WTC11 (cell line): ENCODE measurements around the gene ACSF3.

Experiments used
- CREM ChIP-seq: sonication (generic); formaldehyde crosslinking; IDR thresholded peaks from 2 replicates; pipeline ENCODE4 v1.8.1; 2022; ENCODE audit warnings: mild to moderate bottlenecking, missing genetic modification reagents, moderate library complexity
- ETV6 ChIP-seq: sonication (generic); formaldehyde crosslinking; IDR thresholded peaks from 2 replicates; pipeline ENCODE4 v1.8.1; 2022; ENCODE audit warnings: mild to moderate bottlenecking, missing genetic modification reagents
- KAT7 ChIP-seq: sonication (generic); formaldehyde crosslinking; IDR thresholded peaks from 2 replicates; pipeline ENCODE4 v1.8.1; 2023; ENCODE audit warnings: missing genetic modification reagents, mild to moderate bottlenecking, borderline replicate concordance
- NFE2L1 ChIP-seq: sonication (generic); formaldehyde crosslinking; IDR thresholded peaks from 2 replicates; pipeline ENCODE4 v1.8.1; 2023; ENCODE audit warnings: missing genetic modification reagents
- NFYB ChIP-seq: sonication (generic); formaldehyde crosslinking; conservative IDR thresholded peaks from 2 replicates; pipeline ENCODE4 v1.8.0; 2022; ENCODE audit warnings: low read depth, missing genetic modification reagents
- TF ChIP-seq, protein P1 (sequence below): fragments of 200-600 bp; IDR thresholded peaks from 2 replicates; pipeline ENCODE4 v1.8.0; 2022; ENCODE audit warnings: antibody characterized with exemption

DNA sequence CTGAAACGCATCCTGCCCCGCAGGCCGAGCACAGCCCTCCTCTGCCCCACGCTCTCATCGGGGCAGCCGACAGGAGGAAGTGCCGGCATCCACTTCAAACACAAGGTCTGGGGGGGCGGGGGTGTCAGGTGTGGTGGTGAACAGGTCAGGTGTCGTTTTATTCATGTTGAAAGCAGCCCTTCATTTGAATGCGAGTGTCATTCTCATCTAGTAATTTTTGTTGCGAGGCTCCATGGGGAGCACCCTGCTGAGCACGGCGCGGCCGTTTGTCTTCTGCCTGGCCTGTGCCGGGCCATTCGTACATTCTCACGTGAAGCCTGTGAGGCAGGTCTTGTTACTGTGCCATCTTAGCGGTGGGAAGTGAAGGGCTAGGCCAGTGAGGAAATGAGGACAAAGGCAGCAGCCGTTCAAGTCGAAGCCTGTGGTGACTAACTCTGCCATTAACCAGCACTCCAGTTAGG lies 1.9 kb downstream of the ACSF3 start:
- TF ChIP-seq, protein P1, sequence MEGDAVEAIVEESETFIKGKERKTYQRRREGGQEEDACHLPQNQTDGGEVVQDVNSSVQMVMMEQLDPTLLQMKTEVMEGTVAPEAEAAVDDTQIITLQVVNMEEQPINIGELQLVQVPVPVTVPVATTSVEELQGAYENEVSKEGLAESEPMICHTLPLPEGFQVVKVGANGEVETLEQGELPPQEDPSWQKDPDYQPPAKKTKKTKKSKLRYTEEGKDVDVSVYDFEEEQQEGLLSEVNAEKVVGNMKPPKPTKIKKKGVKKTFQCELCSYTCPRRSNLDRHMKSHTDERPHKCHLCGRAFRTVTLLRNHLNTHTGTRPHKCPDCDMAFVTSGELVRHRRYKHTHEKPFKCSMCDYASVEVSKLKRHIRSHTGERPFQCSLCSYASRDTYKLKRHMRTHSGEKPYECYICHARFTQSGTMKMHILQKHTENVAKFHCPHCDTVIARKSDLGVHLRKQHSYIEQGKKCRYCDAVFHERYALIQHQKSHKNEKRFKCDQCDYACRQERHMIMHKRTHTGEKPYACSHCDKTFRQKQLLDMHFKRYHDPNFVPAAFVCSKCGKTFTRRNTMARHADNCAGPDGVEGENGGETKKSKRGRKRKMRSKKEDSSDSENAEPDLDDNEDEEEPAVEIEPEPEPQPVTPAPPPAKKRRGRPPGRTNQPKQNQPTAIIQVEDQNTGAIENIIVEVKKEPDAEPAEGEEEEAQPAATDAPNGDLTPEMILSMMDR: no peak
- TF ChIP-seq NFE2L1 (no peak), KAT7 (CRISPR knock-in tag) (no peak), ETV6 (CRISPR knock-in tag) (no peak), CREM (CRISPR knock-in tag) (no peak), NFYB (CRISPR knock-in tag) (no peak)
